CD4-positive, alpha-beta T cell treated with Interleukin-10 for 1 hour (primary cell): ENCODE data around the gene KNDC1.
A peak's percentile ranks its signal among the peaks of the same experiment; 100 is the strongest.
"Not testable (repeated sequence)": the region's sequence is repeated elsewhere in the genome, so short reads cannot be mapped to it uniquely, and the experiment has no call there.

Source experiments
- DNase-seq: peaks from one replicate; pipeline ENCODE4 v3.0.0-alpha.2; 2020

The KNDC1 gene

GRCh38 chr10:133247681-133248333 lies 87.8 kb downstream of the KNDC1 start:
- DNase-seq, result no peak

GRCh38 chr10:133248334-133248715 lies 88.3 kb downstream of the KNDC1 start:
- no peak for DNase-seq

- DNase-seq, result no peak
Measured at GRCh38 chr10:133249094-133249780, 89.2 kb downstream of the KNDC1 start.

GRCh38 chr10:133249975-133250754 lies 90.1 kb downstream of the KNDC1 start:
- no peak for DNase-seq

GRCh38 chr10:133251388-133252222 lies 91.6 kb downstream of the KNDC1 start:
- DNase-seq, result no peak

- no peak for DNase-seq
Measured at GRCh38 chr10:133252223-133252552, 92.2 kb downstream of the KNDC1 start.

GRCh38 chr10:133253361-133253955 lies 93.4 kb downstream of the KNDC1 start:
- no peak for DNase-seq

- DNase-seq, result no peak
Measured at GRCh38 chr10:133254421-133255120, 94.6 kb downstream of the KNDC1 start.

- DNase-seq, result no peak
Measured at GRCh38 chr10:133255323-133255722, 95.3 kb downstream of the KNDC1 start.

- DNase-seq, result peak; percentile 36
Measured at GRCh38 chr10:133257489-133258065, 97.6 kb downstream of the KNDC1 start.

- DNase-seq, result peak; percentile 39
Measured at GRCh38 chr10:133258066-133258817, 98.2 kb downstream of the KNDC1 start.

- peak; percentile 85 for DNase-seq
Measured at GRCh38 chr10:133258818-133259601, 99.0 kb downstream of the KNDC1 start.

GRCh38 chr10:133259602-133259989 lies 99.6 kb downstream of the KNDC1 start:
- no peak for DNase-seq

- peak; percentile 70 for DNase-seq
Measured at GRCh38 chr10:133260895-133261725, 101.1 kb downstream of the KNDC1 start.

GRCh38 chr10:133261726-133262325 lies 101.8 kb downstream of the KNDC1 start:
- DNase-seq, result peak; percentile 91

GRCh38 chr10:133262696-133263095 lies 102.7 kb downstream of the KNDC1 start:
- no peak for DNase-seq

- DNase-seq, result no peak
Measured at GRCh38 chr10:133263674-133264073, 103.7 kb downstream of the KNDC1 start.

GRCh38 chr10:133264461-133264860 lies 104.4 kb downstream of the KNDC1 start:
- peak; percentile 62 for DNase-seq

- not testable (repeated sequence) for DNase-seq
Measured at GRCh38 chr10:133265052-133265451, 105.0 kb downstream of the KNDC1 start.
